T-helper 1 cell (primary cell): Measurements from ENCODE around the gene RANBP17.
"Not testable (repeated sequence)": the region's sequence is repeated elsewhere in the genome, so short reads cannot be mapped to it uniquely, and the experiment has no call there.

Experiments
- DNase-seq, 5 donors: peaks; one replicate each; pipeline ENCODE4 v3.0.0-alpha.2; 2012 to 2020
- total RNA-seq, 4 donors: gene quantifications; one replicate each; lab custom pipeline; 2026; lab: John Stamatoyannopoulos, UW

RANBP17 gene
- total RNA-seq = 0 to 0.15 (median 0.04) reads per million in 4 donors

DNA sequence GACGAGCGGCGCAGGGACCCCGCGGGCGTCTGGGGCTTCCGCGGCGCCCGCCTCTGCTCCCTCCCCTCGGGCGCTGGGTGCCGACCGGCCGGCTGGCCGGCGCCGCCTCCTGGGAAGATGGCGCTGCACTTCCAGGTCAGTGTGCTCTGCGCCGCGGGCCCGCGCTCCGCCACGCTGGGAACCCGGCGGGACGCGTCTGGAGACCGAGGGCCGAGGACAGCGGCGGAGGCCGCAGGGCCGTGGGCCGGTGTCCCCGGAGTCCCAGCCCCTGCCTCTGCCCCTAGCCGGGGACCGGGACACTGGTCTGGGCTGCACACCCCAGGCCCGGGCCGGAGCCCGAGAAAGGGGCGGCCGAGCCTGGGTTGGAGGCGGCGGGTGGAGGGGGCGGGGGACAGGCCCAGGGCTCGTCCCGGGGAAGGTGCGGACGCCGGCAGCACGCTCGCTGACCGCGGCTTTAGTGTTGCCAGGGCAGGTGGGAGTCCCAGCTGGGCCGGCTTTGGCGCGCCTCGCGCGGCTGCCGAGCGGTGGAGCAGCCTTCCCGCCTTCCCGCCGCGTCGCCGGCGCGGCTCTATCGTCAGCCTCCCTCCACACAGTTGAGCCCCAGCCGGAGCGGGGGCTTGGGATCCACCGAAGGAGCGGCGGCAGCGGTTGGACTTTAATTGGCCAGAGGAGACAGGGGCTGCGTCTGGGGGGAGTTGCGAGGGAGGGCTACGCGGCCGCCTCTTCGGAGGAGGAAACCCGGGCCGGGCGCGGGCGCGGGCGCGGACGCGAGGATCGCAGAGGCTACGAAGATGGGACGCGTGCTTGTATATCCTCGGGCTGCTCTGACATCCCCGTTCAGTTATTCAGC, at the start of gene RANBP17:
Gene RANBP17 (plus strand): TSS at position 102 of the 850 bp plus-strand sequence.
- no peak for DNase-seq

DNA sequence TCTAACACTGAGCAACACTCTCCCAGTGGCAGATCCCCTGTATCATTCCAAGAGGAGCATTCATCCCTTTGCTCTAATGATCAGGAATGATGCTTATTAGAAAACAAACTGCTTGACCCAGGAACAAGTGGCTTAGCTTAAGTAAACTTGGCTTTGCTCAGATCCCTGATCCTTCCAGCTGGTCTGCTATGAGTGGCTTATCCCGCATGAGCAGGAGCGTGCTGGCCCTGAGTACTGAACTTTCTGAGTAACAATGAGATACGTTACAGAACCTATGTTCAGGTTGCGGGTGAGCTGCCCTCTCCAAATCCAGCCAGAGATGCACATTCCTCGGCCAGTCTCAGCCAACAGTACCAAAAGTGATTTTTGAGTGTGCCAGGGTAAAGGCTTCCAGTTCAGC, 48.6 kb upstream of the RANBP17 start:
- DNase-seq = no peak

DNA sequence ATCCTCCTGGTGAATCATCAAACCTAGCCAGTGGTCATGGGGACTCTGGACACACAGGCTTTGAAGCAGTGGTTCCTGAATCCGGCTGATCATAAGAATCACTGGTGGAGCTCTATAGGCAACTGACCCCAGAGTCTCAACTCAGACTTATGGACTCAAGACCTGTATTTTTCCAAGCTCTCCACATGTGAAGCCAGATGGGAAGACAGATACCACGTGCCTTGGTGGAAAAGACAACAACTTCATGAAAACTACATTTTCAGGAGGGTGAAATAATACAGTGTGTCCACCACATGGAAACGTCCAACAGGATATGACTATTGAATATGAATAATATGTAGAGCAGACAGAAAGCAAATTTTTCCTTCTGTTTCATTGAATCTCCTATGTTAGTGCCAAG, 44.6 kb upstream of the RANBP17 start:
- DNase-seq = no peak

DNA sequence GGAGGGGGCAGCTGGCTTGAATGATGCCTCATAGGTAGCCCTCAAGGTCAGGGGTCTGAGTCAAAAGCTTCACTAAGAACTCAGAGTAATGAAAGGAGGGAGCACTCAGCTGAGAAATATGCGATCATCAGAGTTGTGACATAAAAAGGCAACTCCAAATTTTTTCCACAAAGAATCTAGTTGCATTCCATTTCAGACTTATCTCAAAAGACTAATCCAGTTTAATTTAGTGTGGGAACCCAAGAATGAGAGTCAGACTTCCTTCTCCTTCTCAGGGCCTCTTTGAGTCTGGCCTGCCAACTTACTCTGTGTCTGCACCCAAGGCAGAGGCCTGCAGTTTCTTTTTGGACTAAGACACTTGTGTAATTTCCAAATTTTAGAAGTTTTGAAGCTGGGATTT, 43.6 kb upstream of the RANBP17 start:
- no peak for DNase-seq

DNA sequence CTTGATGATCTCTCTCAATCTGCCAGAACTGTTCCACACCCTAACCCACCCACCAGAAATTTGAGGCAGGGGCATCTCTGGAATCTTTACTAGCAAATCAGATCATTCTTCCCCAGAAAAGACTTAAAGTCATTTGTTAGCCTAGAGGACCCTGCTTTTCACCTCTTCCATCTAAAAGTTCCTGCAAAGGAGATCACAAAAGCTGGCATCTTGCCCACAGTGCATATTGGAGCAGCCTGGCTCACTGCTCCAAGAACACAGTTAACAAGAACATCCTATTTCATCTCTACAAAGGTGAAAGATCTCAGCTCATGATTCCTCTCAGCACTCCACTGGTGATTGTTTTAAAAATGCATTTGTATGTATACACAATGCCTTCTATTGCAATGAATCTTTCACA, 42.0 kb upstream of the RANBP17 start:
- no peak for DNase-seq

DNA sequence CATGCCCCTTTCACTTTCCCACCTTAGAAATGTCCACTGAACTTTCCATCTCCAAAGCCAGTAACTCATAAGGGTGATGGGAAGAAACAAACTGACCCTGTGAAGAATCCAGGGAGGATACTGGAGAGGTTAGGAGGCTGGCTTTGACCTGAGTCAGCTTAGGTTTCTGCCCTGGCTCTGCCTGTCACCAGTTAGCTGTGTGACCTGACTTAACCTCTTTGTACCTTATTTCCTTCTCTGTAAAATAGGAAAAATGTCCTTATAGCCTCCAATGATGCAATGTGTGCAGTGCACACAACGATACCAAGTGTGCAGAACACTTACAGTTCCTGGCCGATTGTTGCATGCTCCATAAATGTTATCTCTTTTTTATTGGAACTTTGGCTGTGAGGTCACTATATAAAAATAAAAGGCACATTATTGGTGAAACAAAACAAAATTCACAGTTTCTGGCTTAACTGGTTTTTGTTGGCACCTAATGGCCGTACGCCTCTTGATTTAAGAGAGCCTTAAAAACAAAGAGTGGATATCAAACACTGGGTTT, 40.5 kb upstream of the RANBP17 start:
- no peak for DNase-seq

DNA sequence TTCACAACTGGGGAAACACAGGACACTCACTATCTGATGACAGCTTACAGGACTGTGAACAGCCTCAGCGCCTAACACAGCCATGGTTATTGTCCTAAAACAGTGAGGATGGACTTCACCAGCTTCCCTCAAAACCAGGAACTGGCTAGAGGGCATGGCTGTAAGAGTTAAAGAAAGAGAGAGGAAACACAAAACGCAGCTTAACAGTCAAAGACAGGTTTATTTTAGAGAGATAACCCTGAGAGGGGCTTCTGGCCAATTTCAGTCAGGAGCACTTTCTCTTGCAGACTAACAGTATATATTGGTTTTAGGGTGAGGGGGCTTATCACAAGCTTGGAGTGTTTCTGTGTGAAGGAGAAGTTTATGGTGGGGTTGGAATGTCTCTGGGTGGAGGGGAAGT, 35.7 kb upstream of the RANBP17 start:
- DNase-seq = no peak

DNA sequence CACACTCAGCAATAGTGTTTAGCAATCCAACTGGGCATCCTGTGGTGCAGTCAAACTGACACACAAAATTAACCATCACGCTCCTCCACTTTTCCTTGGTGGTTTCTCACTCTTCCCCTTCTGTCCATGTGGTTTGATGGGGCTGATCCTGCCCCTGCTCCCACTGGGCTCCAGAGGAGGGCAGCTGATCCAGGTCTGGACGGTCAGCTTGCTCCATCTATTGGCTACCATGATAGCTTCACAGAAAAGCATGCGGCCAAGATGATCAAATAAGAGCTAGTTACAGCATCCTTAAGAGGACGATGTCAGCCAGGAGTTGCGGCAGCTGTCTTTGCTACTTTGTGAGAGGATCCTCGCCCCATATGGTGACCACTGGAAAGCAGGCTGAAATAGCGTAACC, 29.6 kb upstream of the RANBP17 start:
- DNase-seq = no peak

DNA sequence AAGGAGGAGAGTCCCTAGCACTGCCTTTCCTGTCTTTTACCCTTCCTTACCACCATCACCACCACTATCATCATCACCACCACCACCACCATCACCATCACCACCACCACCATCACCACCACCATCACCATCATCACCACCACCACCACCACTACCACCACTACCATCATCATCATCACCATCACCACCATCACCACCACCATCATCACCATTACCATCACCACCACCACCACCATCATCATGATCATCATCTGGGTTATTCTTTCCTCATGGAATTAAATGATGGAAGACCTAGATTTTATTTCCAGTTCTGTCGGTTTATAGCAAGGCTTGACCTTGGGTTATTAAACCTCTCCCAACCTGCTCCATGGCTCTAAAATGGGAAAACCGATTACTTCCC, 27.8 kb upstream of the RANBP17 start:
- DNase-seq = not testable (repeated sequence)

DNA sequence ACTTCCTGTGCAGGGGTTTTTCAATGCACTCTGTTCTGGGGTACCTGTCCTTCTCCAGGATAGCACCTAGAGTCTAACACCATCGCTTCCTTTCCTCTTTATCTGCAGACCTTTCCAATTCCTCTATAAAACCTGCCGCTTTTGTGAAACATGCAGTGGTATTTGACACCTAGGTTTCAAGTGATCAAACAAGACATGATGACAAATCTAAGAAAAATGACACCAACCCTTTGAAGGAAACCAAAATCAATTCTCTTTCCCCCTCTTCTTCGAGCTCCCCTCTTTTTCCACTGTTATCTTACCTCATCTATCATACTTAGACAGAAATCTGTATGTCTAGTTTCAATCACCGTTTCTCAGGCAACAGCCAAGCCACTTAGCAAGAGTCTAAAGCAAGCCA, 25.6 kb upstream of the RANBP17 start:
- DNase-seq = no peak

DNA sequence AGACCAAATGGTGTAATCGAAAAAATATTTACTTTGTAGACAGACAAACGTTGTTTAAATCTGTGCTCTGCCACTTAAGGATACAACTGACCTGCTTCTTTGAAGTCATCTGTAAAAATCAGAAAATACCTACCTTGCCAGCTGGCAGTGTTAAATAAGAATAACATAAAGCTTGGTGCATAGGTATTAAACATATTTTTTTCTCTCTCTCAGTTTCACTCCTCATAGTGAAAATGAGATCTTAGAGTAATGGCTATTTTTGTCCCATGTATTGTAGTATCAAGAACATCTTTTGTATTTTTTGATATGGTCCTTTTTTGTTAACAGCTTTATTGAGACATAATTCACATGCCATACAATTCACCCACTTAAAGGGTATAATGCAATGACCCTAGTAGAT, 17.9 kb upstream of the RANBP17 start:
- DNase-seq = no peak

DNA sequence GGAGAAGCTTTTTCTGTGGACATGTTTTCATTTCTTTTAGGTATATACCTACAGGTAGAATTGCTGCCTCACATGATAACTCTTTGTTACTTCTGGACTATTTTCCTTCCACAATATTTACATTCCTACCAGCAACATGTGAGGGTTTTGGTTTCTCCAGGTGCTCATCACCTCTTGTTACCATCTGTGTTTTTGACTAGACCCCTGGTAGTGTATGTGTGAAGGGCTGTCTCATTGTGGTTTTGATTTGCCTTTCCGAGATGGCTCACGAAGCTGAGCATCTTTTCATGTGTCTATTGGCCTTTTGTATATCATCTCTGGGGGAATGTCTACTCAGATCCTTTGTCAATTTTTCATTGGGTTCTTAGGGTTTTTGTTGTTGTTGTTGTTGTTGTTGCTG, 17.2 kb upstream of the RANBP17 start:
- no peak for DNase-seq

DNA sequence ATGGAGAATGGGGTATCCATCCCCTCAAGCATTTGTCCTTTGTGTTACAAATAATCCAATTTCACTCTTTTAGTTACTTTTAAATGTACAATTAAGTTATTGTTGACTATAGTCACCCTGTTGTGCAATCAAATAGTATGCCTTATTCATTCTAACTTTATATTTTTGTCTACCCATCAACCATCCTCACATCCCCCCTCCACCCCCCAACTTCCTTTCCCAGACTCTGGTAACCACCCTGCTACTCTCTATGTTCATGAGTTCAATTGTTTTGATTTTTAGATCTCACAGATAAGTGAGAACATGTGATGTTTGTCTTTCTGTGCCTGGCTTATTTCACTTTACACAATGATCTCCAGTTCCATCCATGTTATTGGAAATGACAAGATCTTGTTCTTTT, 15.4 kb upstream of the RANBP17 start:
- DNase-seq = no peak

DNA sequence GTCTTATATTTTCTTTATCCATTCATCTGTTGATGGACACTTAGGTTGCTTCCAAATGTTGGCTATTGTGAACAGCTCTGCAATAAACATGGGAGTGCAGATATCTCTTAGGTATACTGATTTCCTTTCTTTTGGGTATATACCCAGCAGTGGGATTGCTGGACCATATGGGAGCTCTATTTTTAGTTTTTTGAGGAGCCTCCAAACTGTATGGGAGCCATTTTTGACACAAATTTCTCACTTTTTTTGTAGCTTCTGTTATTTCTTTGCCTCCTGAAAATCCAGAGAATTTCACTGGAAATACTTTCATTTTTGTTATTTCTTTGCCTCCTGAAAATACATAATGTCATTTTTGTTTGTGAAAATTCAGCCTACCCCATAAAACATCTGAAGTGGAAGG, 15.0 kb upstream of the RANBP17 start:
- DNase-seq = no peak

DNA sequence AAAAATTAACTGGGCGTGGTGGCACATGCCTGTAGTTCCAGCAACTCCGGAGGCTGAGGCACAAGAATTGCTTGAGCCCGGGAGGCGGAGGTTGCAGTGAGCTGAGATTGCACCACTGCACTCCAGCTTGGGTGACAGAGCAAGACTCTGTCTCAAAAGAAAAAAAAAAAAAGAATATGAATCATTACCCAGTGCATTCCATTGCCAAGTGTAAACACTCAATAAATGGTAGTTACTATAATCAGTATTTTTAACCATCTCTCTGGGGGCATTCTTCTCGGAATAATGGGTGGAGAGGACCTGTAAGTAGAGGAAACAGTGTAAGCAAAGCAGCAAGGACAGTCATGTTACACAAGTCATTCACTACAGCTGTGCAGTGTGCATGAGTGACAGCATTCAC, 13.8 kb upstream of the RANBP17 start:
- DNase-seq = no peak

DNA sequence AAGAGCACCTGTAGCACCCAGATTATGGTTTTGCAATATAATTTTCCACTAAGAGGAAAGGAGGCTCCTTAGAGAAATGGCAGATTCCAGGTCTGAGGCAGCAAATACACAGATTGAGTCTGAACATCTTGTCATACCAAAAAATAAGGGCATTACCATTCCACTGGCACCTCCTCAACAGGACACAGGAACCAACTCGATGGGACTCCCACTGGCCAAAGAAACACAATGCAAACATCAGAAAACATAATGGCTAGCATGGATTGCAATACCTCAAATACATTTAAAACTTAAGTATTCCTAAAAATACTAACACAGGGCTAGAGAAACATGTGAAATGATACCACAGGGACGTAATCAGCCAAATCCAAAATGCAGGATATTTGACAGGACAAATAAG, 12.4 kb upstream of the RANBP17 start:
- DNase-seq = no peak

DNA sequence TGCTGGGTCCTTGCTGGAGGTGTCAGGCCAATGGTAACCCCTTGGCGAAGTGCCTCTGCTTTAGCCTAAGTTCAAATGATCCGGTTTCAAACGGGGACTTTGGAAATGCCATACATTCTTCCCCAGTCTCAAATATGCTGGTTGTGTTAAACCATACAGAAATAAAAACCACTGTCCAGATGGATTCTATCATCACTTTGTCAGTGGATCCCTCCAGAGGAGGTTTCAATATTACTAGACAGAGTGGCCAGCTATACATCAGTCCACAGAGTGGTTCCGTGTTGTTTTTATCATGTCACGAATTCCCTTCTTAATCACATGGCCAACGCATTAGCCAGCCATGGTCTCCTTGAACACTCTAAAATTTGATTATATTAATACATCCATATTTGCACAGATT, 7.3 kb upstream of the RANBP17 start:
- DNase-seq = no peak

DNA sequence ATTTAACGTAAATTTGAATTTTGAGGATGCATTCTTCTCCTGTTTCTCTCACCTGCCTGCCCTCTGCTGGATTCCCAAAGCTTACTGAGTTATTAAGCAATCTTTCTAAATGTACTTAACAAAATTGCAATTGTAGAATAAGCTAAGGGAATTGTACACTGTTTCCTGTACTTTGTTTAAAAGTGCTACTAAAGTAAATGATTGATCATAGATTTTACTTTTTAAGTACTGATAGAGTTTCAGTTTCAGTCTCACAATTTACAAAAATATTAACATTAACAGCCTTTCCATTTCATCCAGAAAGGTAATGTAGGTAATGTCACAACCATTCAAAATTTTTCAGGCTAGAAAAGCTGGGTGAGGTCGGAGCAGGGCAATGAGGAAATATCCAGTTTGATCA, 4.8 kb upstream of the RANBP17 start:
- DNase-seq = no peak

DNA sequence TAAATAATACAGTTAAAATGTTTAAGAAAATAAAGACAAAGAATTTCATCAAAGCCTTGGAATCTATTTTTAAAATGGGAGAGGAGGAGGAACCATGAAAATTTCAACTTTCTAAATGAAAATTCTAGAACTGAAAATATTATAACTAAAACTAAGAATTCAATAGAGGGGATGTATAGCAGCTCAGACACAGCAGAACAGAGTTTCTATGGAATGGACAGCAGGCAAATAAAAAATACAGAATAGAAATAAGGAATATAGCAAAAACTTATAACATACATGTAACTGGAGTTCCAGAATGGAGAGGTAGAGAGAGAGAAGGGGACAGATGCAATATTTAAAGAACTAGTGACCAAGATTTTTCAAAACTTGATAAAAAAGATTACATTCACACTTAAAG, 1.4 kb upstream of the RANBP17 start:
- DNase-seq = no peak

DNA sequence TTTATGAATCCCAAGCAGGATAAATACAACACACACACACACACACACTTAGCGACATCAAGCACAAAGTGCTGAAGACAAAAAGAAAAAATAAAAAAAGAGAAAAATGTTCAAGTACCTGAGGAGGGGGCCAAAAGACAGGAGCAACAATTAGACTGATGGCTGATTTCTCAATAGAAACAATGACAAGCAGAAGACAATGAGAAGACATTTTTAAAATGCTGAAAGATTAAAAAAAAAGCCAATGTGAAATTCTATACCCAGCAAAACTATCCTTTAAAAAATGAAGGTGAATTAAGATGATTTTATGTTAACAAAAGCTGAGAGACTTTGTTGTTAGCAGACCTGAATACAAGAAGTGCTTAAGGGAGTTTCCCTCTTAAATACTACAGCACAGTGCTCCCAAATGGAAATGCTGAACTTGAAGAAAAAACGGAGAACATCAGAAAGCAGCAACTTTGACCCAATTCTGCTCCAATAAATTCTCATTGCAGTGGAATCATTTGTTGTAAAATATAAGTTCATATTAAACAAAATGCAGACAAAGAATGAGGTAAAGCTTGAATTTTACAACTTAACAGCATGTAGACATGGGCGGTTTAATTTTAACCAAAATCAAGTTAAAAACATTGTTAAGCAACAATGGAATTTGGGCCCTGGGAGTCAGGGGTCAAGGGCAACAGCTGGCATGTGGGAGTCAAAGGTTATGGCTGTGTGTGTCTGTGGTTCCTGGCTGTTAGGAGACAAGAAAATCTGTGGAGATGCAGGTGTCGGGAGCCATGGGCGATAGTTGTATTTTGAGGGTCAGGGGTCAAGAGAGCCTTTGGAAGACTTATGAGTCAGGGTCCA, 776 bp upstream of the RANBP17 start:
- no peak for DNase-seq

DNA sequence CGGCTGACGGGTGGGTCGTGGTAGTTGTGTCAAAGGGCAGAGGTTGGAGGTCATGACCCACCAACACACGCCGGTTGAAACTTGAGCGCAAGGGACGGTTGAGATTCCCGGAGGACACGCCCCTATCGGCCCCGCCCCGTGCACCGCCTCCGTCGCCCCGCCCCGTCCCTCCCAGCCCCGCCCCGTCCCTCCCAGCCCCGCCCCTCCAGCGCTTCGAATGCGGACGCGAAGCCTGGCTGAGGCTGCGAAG, 226 bp upstream of the RANBP17 start:
- no peak for DNase-seq

DNA sequence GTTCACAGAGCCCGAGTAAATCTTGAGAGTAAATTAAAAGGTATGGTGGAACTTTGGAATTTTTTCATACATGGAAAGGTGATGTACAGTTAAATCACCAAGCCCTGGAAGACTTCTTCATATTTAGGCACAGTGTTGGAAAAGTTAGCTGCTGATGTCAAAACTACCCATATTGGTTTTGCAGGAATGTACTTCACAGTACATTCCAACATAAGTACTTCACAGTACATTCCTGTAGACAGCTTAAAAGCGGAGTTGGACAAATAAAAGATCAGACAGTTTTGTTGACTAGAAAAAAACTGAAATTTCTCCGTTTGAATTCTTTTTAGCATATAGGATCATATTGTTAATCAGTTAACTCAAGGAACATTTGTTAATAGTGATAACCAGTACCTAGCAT, 1.8 kb downstream of the RANBP17 start:
- no peak for DNase-seq

DNA sequence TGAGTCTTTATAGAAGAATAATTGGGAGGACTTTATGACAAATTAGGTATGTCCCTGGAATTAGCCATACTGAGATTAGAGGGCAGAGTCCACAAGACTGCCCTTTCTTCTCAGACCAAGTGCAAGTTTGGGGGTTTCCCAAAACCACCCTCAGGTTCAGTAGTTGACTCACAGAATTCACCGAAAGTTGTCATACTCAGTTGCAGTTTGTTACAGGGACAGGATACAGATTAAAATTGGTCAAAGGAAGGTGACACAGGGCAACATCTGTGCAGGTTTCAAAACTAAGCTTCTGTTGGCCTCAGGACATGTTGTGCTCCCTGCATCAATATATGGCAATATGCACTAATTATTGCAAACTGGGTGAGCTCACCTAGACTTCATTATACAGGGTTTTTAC, 3.8 kb downstream of the RANBP17 start:
- no peak for DNase-seq

DNA sequence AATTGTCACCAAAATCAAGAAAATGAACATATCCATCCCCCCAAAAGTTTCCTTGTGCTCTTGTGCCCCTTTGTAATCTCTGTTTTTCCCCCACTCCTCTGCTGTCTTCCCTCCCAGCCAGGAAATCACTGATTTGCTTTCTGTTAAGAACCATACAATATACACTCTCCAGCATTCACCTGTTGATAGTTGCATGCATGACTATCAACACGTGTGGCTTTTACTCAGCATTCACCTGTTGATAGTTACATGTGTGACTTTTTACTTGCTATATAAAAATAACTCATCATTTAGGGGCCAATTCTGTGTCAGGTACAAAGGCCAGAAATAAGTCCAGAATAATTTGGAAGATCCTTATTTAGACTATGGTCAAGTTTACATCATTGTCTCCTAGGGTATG, 6.0 kb downstream of the RANBP17 start:
- DNase-seq = no peak
